ENCODE data around the gene ULK1.
"Not testable (repeated sequence)": the region's sequence is repeated elsewhere in the genome, so short reads cannot be mapped to it uniquely, and the experiment has no call there.

Gene ULK1

DNA sequence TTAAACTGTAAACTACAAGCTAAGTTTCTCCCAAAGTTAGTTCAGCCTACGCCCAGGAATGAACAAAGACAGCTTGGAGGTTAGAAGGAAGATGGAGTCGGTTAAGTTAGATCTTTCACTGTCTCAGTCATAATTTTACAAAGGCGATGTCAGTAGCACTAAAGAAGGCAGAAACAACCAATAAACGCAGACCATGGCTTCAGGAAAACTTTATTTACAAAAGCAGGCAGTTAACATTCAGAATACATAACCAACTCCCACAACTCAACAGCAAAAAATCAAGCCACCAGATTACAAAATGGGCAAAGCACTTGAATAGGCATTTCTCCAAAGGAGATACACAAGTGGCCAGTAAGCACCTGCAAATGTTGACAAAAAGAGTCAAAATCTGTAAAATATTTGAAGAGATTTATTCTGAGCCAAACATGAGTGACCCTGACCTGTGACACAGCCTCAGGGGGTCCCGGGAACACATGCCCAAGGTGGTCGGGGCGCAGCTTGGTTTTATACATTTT lies 8.8 kb upstream of the ULK1 start:
- peaks cover 22% of the 10 kb centered on the region for H3K9me3 ChIP-seq
- H3K27ac ChIP-seq = no peak overlapping the region

GRCh38 chr12:131891722-131892121 lies 2.7 kb upstream of the ULK1 start:
- Histone ChIP-seq H3K4me1 (peaks cover 18% of the 10 kb centered on the region), H4K20me1 (peaks cover 16% of the 10 kb centered on the region)
- H3K9me3 ChIP-seq, H3K4me2 ChIP-seq, H3K27ac ChIP-seq, H3K27me3 ChIP-seq, H3K4me3 ChIP-seq, H3K36me3 ChIP-seq, H3K9ac ChIP-seq: not testable (repeated sequence)

More for the DNA sequence above, 8.8 kb upstream of the ULK1 start:
- no peak for TF ChIP-seq Cebpa-rat (IDR thresholded peaks at IDR 0.05)
- H3K9ac ChIP-seq = no peak overlapping the region
- no peaks in the 10 kb centered on the region for H4K20me1 ChIP-seq
- no peaks in the 10 kb centered on the region for H3K27me3 ChIP-seq
- no peak overlapping the region for H3K4me2 ChIP-seq
- peaks cover 5% of the 10 kb centered on the region; the same call in 1 of the 2 replicates for H3K4me1 ChIP-seq
- H3K4me3 ChIP-seq = no peak overlapping the region
- no peaks in the 10 kb centered on the region for H3K36me3 ChIP-seq

GRCh38 chr12:131892711-131893604 lies 1.5 kb upstream of the ULK1 start:
- peaks cover 25% of the 10 kb centered on the region for H3K4me1 ChIP-seq
- no peaks in the 10 kb centered on the region for H3K9me3 ChIP-seq
- H3K4me2 ChIP-seq = no peak overlapping the region
- H3K4me3 ChIP-seq = no peak overlapping the region
- no peak overlapping the region for H3K27ac ChIP-seq
- no peaks in the 10 kb centered on the region for H3K27me3 ChIP-seq
- H3K36me3 ChIP-seq = no peaks in the 10 kb centered on the region
- TF ChIP-seq Cebpa-rat (IDR thresholded peaks at IDR 0.05) = no peak
- no peak overlapping the region for H3K9ac ChIP-seq
- H4K20me1 ChIP-seq = peaks cover 28% of the 10 kb centered on the region

- Histone ChIP-seq H3K9me3 (no peaks in the 10 kb centered on the region), H3K4me3 (no peak overlapping the region), H4K20me1 (peaks cover 36% of the 10 kb centered on the region), H3K27me3 (no peaks in the 10 kb centered on the region), H3K4me2 (no peak overlapping the region), H3K36me3 (peaks cover 5% of the 10 kb centered on the region), H3K27ac (no peak overlapping the region), H3K4me1 (peaks cover 33% of the 10 kb centered on the region), H3K9ac (no peak overlapping the region)
- TF ChIP-seq Cebpa-rat (IDR thresholded peaks at IDR 0.05) = no peak
These were observed 663 bp upstream of the ULK1 start for GRCh38 chr12:131893605-131894312.

GRCh38 chr12:131894981-131895639 lies 688 bp downstream of the ULK1 start:
- Histone ChIP-seq H3K27ac (peak overlapping the region; percentile 94), H4K20me1 (peaks cover 50% of the 10 kb centered on the region), H3K4me1 (peaks cover 46% of the 10 kb centered on the region), H3K4me3 (peak overlapping the region; percentile 74), H3K36me3 (peaks cover 16% of the 10 kb centered on the region), H3K4me2 (peak overlapping the region; percentile 99), H3K9ac (peak overlapping the region; percentile 93), H3K27me3 (no peaks in the 10 kb centered on the region), H3K9me3 (no peaks in the 10 kb centered on the region)
- TF ChIP-seq Cebpa-rat (IDR thresholded peaks at IDR 0.05) = no peak

- H3K4me3 ChIP-seq = peak overlapping the region; percentile 74
- TF ChIP-seq Cebpa-rat (IDR thresholded peaks at IDR 0.05) = no peak
- H3K9ac ChIP-seq = peak overlapping the region; percentile 93
- H3K27ac ChIP-seq = peak overlapping the region; percentile 94
- H3K4me2 ChIP-seq = peak overlapping the region; percentile 99
- H3K27me3 ChIP-seq = no peaks in the 10 kb centered on the region
- no peaks in the 10 kb centered on the region for H3K9me3 ChIP-seq
- H3K4me1 ChIP-seq = peaks cover 52% of the 10 kb centered on the region
- H3K36me3 ChIP-seq = peaks cover 22% of the 10 kb centered on the region
- H4K20me1 ChIP-seq = peaks cover 55% of the 10 kb centered on the region
These were observed 1.2 kb downstream of the ULK1 start for GRCh38 chr12:131895640-131896079.

DNA sequence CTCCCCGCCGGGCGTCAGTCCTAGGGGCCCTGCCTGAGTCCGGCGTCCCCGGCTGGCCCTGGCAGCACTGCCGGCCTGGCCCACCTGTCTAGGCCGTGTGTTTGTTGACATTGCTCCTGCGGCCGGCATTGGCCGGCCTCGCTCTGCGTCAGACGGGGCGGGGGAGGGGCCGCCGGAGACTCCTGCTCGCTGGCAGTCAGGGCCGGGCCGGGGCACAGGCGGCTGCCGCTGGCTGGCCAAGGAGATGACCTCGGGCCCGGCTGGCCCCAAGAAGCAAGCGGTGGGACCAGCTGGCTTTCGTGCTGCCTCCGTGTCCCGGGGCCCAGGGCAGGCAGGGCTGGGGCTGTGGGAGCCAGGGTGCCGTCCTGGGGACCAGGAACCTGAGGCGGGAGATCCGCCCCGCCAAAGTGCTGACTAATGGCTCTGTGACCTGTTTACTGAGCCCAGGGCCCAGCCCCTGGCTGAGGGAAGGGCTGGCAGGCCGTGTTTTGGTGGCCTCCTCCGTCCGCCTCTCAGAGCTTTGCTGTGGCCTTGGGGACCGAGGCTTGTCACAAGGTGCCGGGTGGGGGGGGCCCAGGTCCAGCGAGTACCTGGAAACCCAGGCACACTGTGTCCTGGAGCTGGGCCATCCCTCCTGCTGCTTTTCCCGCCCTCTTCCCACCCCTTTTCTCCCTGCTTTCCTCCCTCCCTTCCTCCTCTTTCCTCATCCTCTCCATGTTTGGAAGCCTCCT lies 1.8 kb downstream of the ULK1 start:
- Histone ChIP-seq H3K4me3 (peak overlapping the region; percentile 74), H3K9me3 (no peaks in the 10 kb centered on the region), H3K27me3 (no peaks in the 10 kb centered on the region), H3K9ac (peak overlapping the region; percentile 93), H3K27ac (peak overlapping the region; percentile 94), H3K4me1 (peaks cover 55% of the 10 kb centered on the region), H4K20me1 (peaks cover 61% of the 10 kb centered on the region), H3K36me3 (peaks cover 23% of the 10 kb centered on the region), H3K4me2 (peak overlapping the region; percentile 99)
- no peak for TF ChIP-seq Cebpa-rat (IDR thresholded peaks at IDR 0.05)

DNA sequence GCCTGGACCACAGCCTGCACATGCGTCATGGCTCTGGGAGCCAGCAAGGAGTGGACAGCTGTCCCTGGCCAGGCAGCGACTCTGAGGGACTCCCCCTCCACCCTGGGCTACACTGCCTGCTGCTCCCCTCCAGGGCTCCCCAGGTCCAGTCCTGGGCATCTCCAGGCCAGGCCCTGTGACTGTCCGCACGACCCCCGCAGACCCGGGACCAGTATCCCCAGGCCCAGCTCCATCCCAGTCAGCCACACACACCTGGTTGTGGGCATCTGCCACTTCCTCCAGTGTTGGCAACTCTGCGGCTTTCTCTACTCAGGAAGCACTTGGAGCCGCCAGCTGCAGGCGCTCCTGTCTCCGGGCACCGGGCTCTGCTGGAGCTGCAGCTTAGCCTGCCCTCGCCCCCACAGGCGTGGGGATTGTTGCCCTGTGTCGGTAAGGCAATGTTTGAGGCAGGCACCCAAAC lies 2.4 kb downstream of the ULK1 start:
- H3K4me2 ChIP-seq = peak overlapping the region; percentile 99
- H3K27me3 ChIP-seq = no peaks in the 10 kb centered on the region
- H3K4me3 ChIP-seq = peak overlapping the region; percentile 74
- peak overlapping the region; percentile 93 for H3K9ac ChIP-seq
- no peaks in the 10 kb centered on the region for H3K9me3 ChIP-seq
- no peak for TF ChIP-seq Cebpa-rat (IDR thresholded peaks at IDR 0.05)
- H4K20me1 ChIP-seq = peaks cover 67% of the 10 kb centered on the region
- H3K36me3 ChIP-seq = peaks cover 29% of the 10 kb centered on the region
- peaks cover 61% of the 10 kb centered on the region for H3K4me1 ChIP-seq
- H3K27ac ChIP-seq = peak overlapping the region; percentile 94

GRCh38 chr12:131897276-131897675 lies 2.9 kb downstream of the ULK1 start:
- Histone ChIP-seq H3K9ac (peak overlapping the region; percentile 93; the same call in 1 of the 2 replicates), H4K20me1 (peaks cover 71% of the 10 kb centered on the region), H3K27me3 (no peaks in the 10 kb centered on the region), H3K36me3 (peaks cover 33% of the 10 kb centered on the region), H3K9me3 (no peaks in the 10 kb centered on the region), H3K4me2 (peak overlapping the region; percentile 99), H3K4me3 (peak overlapping the region; percentile 74), H3K4me1 (peaks cover 66% of the 10 kb centered on the region), H3K27ac (peak overlapping the region; percentile 94)
- no peak for TF ChIP-seq Cebpa-rat (IDR thresholded peaks at IDR 0.05)

Measured in BLaER1 (cell line).